ENCODE results near the gene C16orf82. TPM values are rescaled to one million over a fixed set of nuclear protein-coding genes. Genes with fewer than 3 reads are reported as not detected.

Gene C16orf82
- total RNA-seq, 1 experiment from 2014 or later: not detected

GRCh38 chr16:27106305-27106704 is 39.6 kb downstream of the C16orf82 start:
- H4K8ac ChIP-seq (replicated peaks; ENCODE audit: insufficient read length, low read depth, low read length): no peak overlapping the region
- H3K14ac ChIP-seq (ENCODE audit: insufficient read depth, low read length): no peak overlapping the region; the same call in 1 of the 2 replicates
- no peak overlapping the region for H2BK5ac ChIP-seq (ENCODE audit: insufficient read length, low read length)
- H3K23me2 ChIP-seq (ENCODE audit: insufficient read length, low read depth, low read length, poor library complexity, severe bottlenecking): no peaks in the 10 kb centered on the region
- H3K79me1 ChIP-seq (ENCODE audit: insufficient read depth, low read depth, low read length, poor library complexity, severe bottlenecking): no peaks in the 10 kb centered on the region
- H2BK20ac ChIP-seq (ENCODE audit: low read depth, low read length, poor library complexity, severe bottlenecking): no peak overlapping the region
- H3K4ac ChIP-seq (ENCODE audit: low read depth, low read length): no peak overlapping the region
- no peak for DNase-seq
- no peaks in the 10 kb centered on the region for H3K9me3 ChIP-seq (ENCODE audit: control insufficient read depth, low read depth, low read length)
- no CpG with 5 or more reads among the region's 6 CpGs for WGBS (ENCODE audit: extremely low coverage, insufficient read length, low lambda C conversion rate)
- H3K18ac ChIP-seq (ENCODE audit: insufficient read length, low read depth, low read length): no peak overlapping the region
- H3K27ac ChIP-seq (ENCODE audit: insufficient read length, low read depth, low read length): no peak overlapping the region
- no peak overlapping the region for H3K9ac ChIP-seq (ENCODE audit: extremely low read depth, insufficient read length, low read length)
- Mint-ChIP-seq H3K9me3 (no peaks in the 10 kb centered on the region; a peak in 1 of 5 replicates), H3K27me3 (ENCODE audit: low read depth) (peaks cover 6% of the 10 kb centered on the region), H3K4me1 (peaks cover 3 to 21% of the 10 kb centered on the region in 2 experiments; a peak in 3 of 4 replicates), H3K27ac (no peak overlapping the region), H3K36me3 (ENCODE audit: insufficient read depth in 1 of 3, low read depth in 3 of 3) (no peaks in the 10 kb centered on the region), H3K4me3 (no peak overlapping the region)
- no peak overlapping the region for H2BK12ac ChIP-seq (ENCODE audit: insufficient read length, low read depth, low read length)
- H4K91ac ChIP-seq (ENCODE audit: insufficient read length, low read depth, low read length): no peak overlapping the region
- no peak overlapping the region for H2AFZ ChIP-seq (ENCODE audit: low read length)
- no peak for TF ChIP-seq CTCF (conservative IDR thresholded peaks at IDR 0.05)
- no peak overlapping the region for H2BK15ac ChIP-seq (ENCODE audit: low read depth, low read length)
- H3K4me2 ChIP-seq (ENCODE audit: insufficient read depth, insufficient read length, low read length): no peak overlapping the region
- H4K5ac ChIP-seq (ENCODE audit: insufficient read length, low read depth, low read length): no peak overlapping the region
- H3K4me1 ChIP-seq (ENCODE audit: insufficient read depth, low read length): no peaks in the 10 kb centered on the region
- no peak overlapping the region for H3T11ph ChIP-seq (ENCODE audit: low read length)
- H3K56ac ChIP-seq (ENCODE audit: insufficient read length, low read depth, low read length): no peak overlapping the region
- no peaks in the 10 kb centered on the region for H3K79me2 ChIP-seq (ENCODE audit: insufficient read depth, low read length)
- H2BK120ac ChIP-seq (ENCODE audit: low read depth, low read length, poor library complexity, severe bottlenecking): no peak overlapping the region
- no peak overlapping the region for H3K23ac ChIP-seq (ENCODE audit: insufficient read length, low read depth, low read length)
- H3K27me3 ChIP-seq (ENCODE audit: insufficient read depth, low read length): no peaks in the 10 kb centered on the region
- no peak overlapping the region for H2AK5ac ChIP-seq (ENCODE audit: insufficient read length, low read length)
- no peaks in the 10 kb centered on the region for H4K20me1 ChIP-seq (ENCODE audit: control insufficient read depth, insufficient read depth, insufficient read length)
